NCI-H2029 treated with DMSO at 0.1 percent for 48 hours (cell line): ENCODE measurements around the gene KCNQ1.

ENCODE experiments used
- DNase-seq: peaks from one replicate; lab custom pipeline; 2025; lab: John Stamatoyannopoulos, UW

KCNQ1 gene

GRCh38 chr11:2664791-2665525 is 220.2 kb downstream of the KCNQ1 start:
- DNase-seq: no peak

GRCh38 chr11:2665526-2666400 is 221.0 kb downstream of the KCNQ1 start:
- no peak for DNase-seq

- DNase-seq: no peak
Observed at GRCh38 chr11:2666401-2666741, 221.6 kb downstream of the KCNQ1 start.

GRCh38 chr11:2666828-2667570 is 222.2 kb downstream of the KCNQ1 start:
- DNase-seq: no peak

- no peak for DNase-seq
Observed at GRCh38 chr11:2667940-2668339, 223.1 kb downstream of the KCNQ1 start.

- no peak for DNase-seq
Observed at GRCh38 chr11:2668876-2669275, 224.1 kb downstream of the KCNQ1 start.

- DNase-seq: no peak
Observed at GRCh38 chr11:2669634-2670469, 225.0 kb downstream of the KCNQ1 start.

GRCh38 chr11:2670541-2671100 is 225.8 kb downstream of the KCNQ1 start:
- DNase-seq: no peak

GRCh38 chr11:2671748-2672147 is 226.9 kb downstream of the KCNQ1 start:
- no peak for DNase-seq

GRCh38 chr11:2672553-2673249 is 227.9 kb downstream of the KCNQ1 start:
- no peak for DNase-seq

GRCh38 chr11:2673250-2673610 is 228.4 kb downstream of the KCNQ1 start:
- DNase-seq: no peak

- no peak for DNase-seq
Observed at GRCh38 chr11:2673871-2674471, 229.2 kb downstream of the KCNQ1 start.

GRCh38 chr11:2674658-2675131 is 229.9 kb downstream of the KCNQ1 start:
- no peak for DNase-seq

GRCh38 chr11:2675540-2675939 is 230.7 kb downstream of the KCNQ1 start:
- no peak for DNase-seq

GRCh38 chr11:2677127-2677526 is 232.3 kb downstream of the KCNQ1 start:
- no peak for DNase-seq

GRCh38 chr11:2678396-2678795 is 233.6 kb downstream of the KCNQ1 start:
- DNase-seq: no peak

GRCh38 chr11:2679011-2679676 is 234.3 kb downstream of the KCNQ1 start:
- DNase-seq: no peak

- DNase-seq: no peak
Observed at GRCh38 chr11:2681408-2682145, 236.8 kb downstream of the KCNQ1 start.

- no peak for DNase-seq
Observed at GRCh38 chr11:2683806-2684205, 239.0 kb downstream of the KCNQ1 start.
